T-cell (primary cell): Measurements from ENCODE around the gene L3MBTL4. TPM values are rescaled to one million over a fixed set of nuclear protein-coding genes. Genes with fewer than 3 reads are reported as not detected.
A peak's percentile ranks its signal among the peaks of the same experiment; 100 is the strongest.

ENCODE experiments used
- ATAC-seq, 4 experiments: fragments of 200-7000 bp in 3 of 4; fragments of 150-1000 bp in 1 of 4; cut with Tn5 transposase; replicated peaks in 1 of 4; 1 replicate in 3 of 4; 2 replicates in 1 of 4; pipeline ENCODE4 v1.10.0; 2021; ENCODE audit warnings: moderate library complexity in 3 of 4, mild to moderate bottlenecking in 2 of 4, moderate number of reproducible peaks in 1 of 4
- CTCF ChIA-PET, 2 donors: fragments of 300-600 bp; sonication (Branson Sonifier 250); formaldehyde crosslinking; loops; one replicate each; lab custom pipeline; 2022; ENCODE audit warnings: antibody characterized with exemption in 2 of 2; lab: Charles Lee
- POLR2A ChIA-PET, 2 donors: fragments of 300-600 bp; sonication (Branson Sonifier 250); formaldehyde crosslinking; loops; one replicate each; lab custom pipeline; 2022; ENCODE audit warnings: antibody characterized with exemption in 2 of 2; lab: Charles Lee
- DNase-seq, 35 experiments: peaks; one replicate each; pipeline versions ENCODE4 v3.0.0 to v3.0.0-alpha.2; 2013 to 2023
- H3K27ac ChIP-seq: one replicate; pipeline ENCODE4 v1.5.1; 2013; ENCODE audit warnings: low read length
- H3K27me3 ChIP-seq, 2 experiments: replicated peaks in 1 of 2; 1 replicate in 1 of 2; 2 replicates in 1 of 2; pipeline versions ENCODE4 v1.6.1 to v1.7.0; 2013; ENCODE audit warnings: low read length in 1 of 2, mixed read lengths in 1 of 2; ENCODE audit not compliant: control insufficient read depth in 2 of 2, insufficient read depth in 2 of 2; ENCODE audit errors: extremely low read depth in 1 of 2
- H3K36me3 ChIP-seq, 2 donors: 1 replicate in 1 of 2; 2 replicates in 1 of 2; pipeline versions ENCODE4 v1.6.1 to v1.7.0; 2013; ENCODE audit warnings: low read length in 1 of 2; ENCODE audit not compliant: control insufficient read depth in 2 of 2, insufficient read depth in 1 of 2; ENCODE audit errors: extremely low read depth in 1 of 2
- H3K4me1 ChIP-seq, 2 experiments: 1 replicate in 1 of 2; 2 replicates in 1 of 2; pipeline versions ENCODE4 v1.6.1 to v1.7.0; 2013; ENCODE audit warnings: low read length in 2 of 2, mixed read lengths in 1 of 2; ENCODE audit not compliant: insufficient read depth in 2 of 2, control insufficient read depth in 1 of 2; ENCODE audit errors: extremely low read depth in 1 of 2
- H3K4me3 ChIP-seq, 2 donors: 1 replicate in 1 of 2; 2 replicates in 1 of 2; pipeline versions ENCODE4 v1.5.1 to v1.7.0; 2013; ENCODE audit warnings: mild to moderate bottlenecking in 2 of 2, low read length in 1 of 2, moderate library complexity in 1 of 2; ENCODE audit not compliant: control insufficient read depth in 1 of 2; ENCODE audit errors: extremely low read depth in 1 of 2
- H3K9me3 ChIP-seq: 2 replicates; pipeline ENCODE4 v1.7.0; 2013
- H3K27ac Mint-ChIP-seq, 2 donors: one replicate each; pipeline ENCODE4 v1.8.0; 2020 to 2021; ENCODE audit warnings: mild to moderate bottlenecking in 2 of 2, mixed read lengths in 2 of 2
- H3K27me3 Mint-ChIP-seq, 2 donors: one replicate each; pipeline ENCODE4 v1.8.0; 2021 to 2022; ENCODE audit warnings: mixed read lengths in 2 of 2
- H3K36me3 Mint-ChIP-seq: one replicate; pipeline ENCODE4 v1.8.0; 2021; ENCODE audit warnings: mixed read lengths
- H3K4me1 Mint-ChIP-seq, 3 donors: one replicate each; pipeline ENCODE4 v1.8.0; 2020 to 2022; ENCODE audit warnings: mixed read lengths in 3 of 3, mild to moderate bottlenecking in 1 of 3
- H3K4me3 Mint-ChIP-seq, 3 donors: one replicate each; pipeline ENCODE4 v1.8.0; 2020 to 2022; ENCODE audit warnings: mild to moderate bottlenecking in 3 of 3, mixed read lengths in 3 of 3, moderate library complexity in 3 of 3
- H3K9me3 Mint-ChIP-seq, 3 donors: one replicate each; pipeline ENCODE4 v1.8.0; 2020 to 2022; ENCODE audit warnings: mixed read lengths in 3 of 3
- WGBS: methylation state at CpG from one replicate; pipeline ENCODE4 v1.1.5; 2013; ENCODE audit warnings: missing lambda C conversion rate; ENCODE audit not compliant: insufficient coverage; 5-methylcytosine and 5-hydroxymethylcytosine counted together
- total RNA-seq, 35 experiments: library from RNA in 6 of 35; stranded (reverse) in 6 of 35; fragments of 120-200 nt in 1 of 35; gene quantifications; one replicate each; pipeline versions ENCODE4 v1.2.1 to v1.2.4 and lab custom pipeline; 2013 to 2026

L3MBTL4 gene
- total RNA-seq, 5 donors from 2014 or later (not counting 1 experiment from before 2014, with no cell fraction given): 0.58 to 1.6 (median 0.83) TPM

DNA sequence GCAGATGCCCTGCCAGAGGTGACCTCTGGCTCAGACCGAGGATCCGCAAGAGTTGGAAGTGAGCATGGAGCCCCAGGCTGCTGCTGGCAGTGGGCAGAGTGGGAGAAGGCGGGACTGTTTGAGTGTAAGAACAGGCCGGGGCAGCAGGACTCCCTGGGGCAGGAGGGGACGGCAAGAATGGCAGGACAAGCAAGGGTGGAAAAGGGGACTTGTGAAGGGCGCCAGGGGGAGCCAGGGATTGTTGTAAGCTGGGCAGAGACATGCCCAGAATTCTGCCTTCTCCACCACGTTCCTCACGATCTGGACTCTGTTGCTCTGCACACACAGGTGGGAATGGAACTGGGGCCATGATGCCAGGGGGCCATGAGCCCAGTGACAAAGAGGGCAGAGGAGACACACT is 447.0 kb downstream of the L3MBTL4 start:
- Histone ChIP-seq H3K36me3 (no peaks in the 10 kb centered on the region), H3K27me3 (peaks cover 0 to 2% of the 10 kb centered on the region in 2 experiments), H3K27ac (no peak overlapping the region), H3K4me3 (no peak overlapping the region), H3K4me1 (peaks cover 14 to 21% of the 10 kb centered on the region in 2 experiments), H3K9me3 (no peaks in the 10 kb centered on the region)
- ATAC-seq: no peak
- H3K27me3 Mint-ChIP-seq: peaks cover 0 to 2% of the 10 kb centered on the region in 2 donors
- ChIA-PET POLR2A (no interaction called here), CTCF (no interaction called here)
- H3K4me3 Mint-ChIP-seq: no peak overlapping the region
- no peaks in the 10 kb centered on the region for H3K9me3 Mint-ChIP-seq
- no peak for DNase-seq
- no peaks in the 10 kb centered on the region for H3K36me3 Mint-ChIP-seq
- no peak overlapping the region for H3K27ac Mint-ChIP-seq
- H3K4me1 Mint-ChIP-seq: peaks cover 19 to 52% (median 41%) of the 10 kb centered on the region in 3 donors
- WGBS: 93% methylated on average over 8 of the region's 8 CpGs

DNA sequence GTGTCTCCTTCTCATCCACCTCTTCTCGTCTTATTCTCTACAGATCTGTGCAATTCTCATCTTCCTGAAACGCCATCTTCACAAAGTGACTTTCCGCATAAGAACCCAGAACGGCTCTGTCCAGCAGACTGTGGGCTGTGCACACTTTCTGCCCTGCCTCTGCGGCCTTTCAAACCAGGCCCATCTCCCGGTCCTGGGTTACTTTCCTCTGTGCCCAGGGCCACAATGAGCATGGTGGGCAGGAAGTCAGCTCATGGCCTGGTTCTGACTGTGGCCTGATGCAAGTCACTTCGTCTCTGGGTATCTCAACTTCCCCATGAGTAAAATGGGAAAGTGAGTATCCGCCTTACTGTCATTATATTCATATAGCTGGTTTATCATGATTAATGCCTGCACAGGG is 447.7 kb downstream of the L3MBTL4 start:
- Mint-ChIP-seq H3K9me3 (no peaks in the 10 kb centered on the region), H3K36me3 (no peaks in the 10 kb centered on the region), H3K4me1 (peaks cover 19 to 52% (median 41%) of the 10 kb centered on the region in 3 donors), H3K27ac (no peak overlapping the region), H3K27me3 (peaks cover 0 to 2% of the 10 kb centered on the region in 2 donors), H3K4me3 (no peak overlapping the region)
- Histone ChIP-seq H3K27me3 (peaks cover 0 to 2% of the 10 kb centered on the region in 2 experiments), H3K36me3 (no peaks in the 10 kb centered on the region), H3K9me3 (no peaks in the 10 kb centered on the region), H3K4me1 (peaks cover 14 to 21% of the 10 kb centered on the region in 2 experiments), H3K4me3 (no peak overlapping the region), H3K27ac (no peak overlapping the region)
- no peak for ATAC-seq
- POLR2A ChIA-PET: no interaction called here
- DNase-seq: no peak
- WGBS: 89% methylated on average over 7 of the region's 8 CpGs
- CTCF ChIA-PET: no interaction called here

DNA sequence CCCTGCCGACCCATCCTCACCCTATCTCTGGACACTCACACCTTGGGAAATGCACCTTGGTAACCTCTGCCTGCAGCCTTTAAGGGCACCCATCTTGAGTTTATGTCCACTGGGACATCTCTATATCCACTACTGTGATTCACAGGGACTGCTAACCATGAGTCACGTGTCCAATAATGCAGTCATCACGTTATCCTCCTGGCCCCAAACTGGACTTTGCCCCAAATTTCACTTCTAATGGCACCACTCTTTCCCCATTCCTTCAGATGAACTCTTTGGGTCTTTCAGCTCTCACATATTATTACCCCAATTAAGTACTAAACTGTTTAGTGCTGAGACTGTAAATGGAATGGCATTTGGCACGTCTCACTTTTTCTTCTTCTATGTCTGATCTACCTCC is 448.2 kb downstream of the L3MBTL4 start:
- Mint-ChIP-seq H3K27ac (no peak overlapping the region), H3K4me3 (no peak overlapping the region), H3K27me3 (peaks cover 0 to 2% of the 10 kb centered on the region in 2 donors), H3K4me1 (peaks cover 19 to 52% (median 41%) of the 10 kb centered on the region in 3 donors), H3K9me3 (no peaks in the 10 kb centered on the region), H3K36me3 (no peaks in the 10 kb centered on the region)
- peaks cover 14 to 21% of the 10 kb centered on the region in 2 experiments for H3K4me1 ChIP-seq
- 89% methylated on average over 3 of the region's 4 CpGs for WGBS
- CTCF ChIA-PET: no interaction called here
- H3K36me3 ChIP-seq: no peaks in the 10 kb centered on the region
- ATAC-seq: no peak
- DNase-seq: no peak
- H3K4me3 ChIP-seq: no peak overlapping the region
- no peaks in the 10 kb centered on the region for H3K9me3 ChIP-seq
- H3K27me3 ChIP-seq: peaks cover 0 to 2% of the 10 kb centered on the region in 2 experiments
- no peak overlapping the region for H3K27ac ChIP-seq
- POLR2A ChIA-PET: no interaction called here

DNA sequence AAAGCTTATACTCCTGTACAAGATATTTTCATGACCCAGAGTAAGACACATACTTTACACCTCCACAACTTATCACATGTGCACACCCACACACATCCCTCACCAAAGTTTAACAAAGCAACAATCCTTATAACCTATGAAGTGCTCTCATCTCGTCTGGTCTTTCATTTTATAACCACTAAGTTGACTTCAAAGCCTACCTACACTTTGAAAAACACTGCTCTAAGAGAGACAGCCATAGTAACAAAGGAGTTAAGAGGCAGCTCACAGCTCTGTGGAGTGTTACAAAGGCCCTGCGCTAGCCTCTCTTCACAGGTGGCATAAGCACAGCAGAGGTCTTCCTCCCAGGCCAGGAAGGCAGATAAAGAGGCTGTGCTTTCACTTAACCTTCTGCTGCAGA is 449.7 kb downstream of the L3MBTL4 start:
- H3K36me3 ChIP-seq: no peaks in the 10 kb centered on the region
- H3K4me3 Mint-ChIP-seq: peak overlapping the region in 1 of 3 donors; percentile 55
- no peak overlapping the region for H3K4me3 ChIP-seq
- H3K36me3 Mint-ChIP-seq: no peaks in the 10 kb centered on the region
- peaks cover 16 to 41% (median 35%) of the 10 kb centered on the region in 3 donors for H3K4me1 Mint-ChIP-seq
- H3K27ac ChIP-seq: no peak overlapping the region
- H3K9me3 Mint-ChIP-seq: no peaks in the 10 kb centered on the region
- WGBS: 9% methylated on average over 2 of the region's 2 CpGs
- ChIA-PET CTCF (no interaction called here), POLR2A (no interaction called here)
- H3K4me1 ChIP-seq: peaks cover 8 to 19% of the 10 kb centered on the region in 2 experiments
- H3K27ac Mint-ChIP-seq: peak overlapping the region in 1 of 2 donors; percentile 17
- H3K9me3 ChIP-seq: no peaks in the 10 kb centered on the region
- ATAC-seq: peak in 2 of 4 experiments; percentile 27 to 80
- peaks cover 0 to 2% of the 10 kb centered on the region in 2 donors for H3K27me3 Mint-ChIP-seq
- peaks cover 0 to 2% of the 10 kb centered on the region in 2 experiments for H3K27me3 ChIP-seq
- DNase-seq: peak in 1 of 35 experiments; percentile 11

DNA sequence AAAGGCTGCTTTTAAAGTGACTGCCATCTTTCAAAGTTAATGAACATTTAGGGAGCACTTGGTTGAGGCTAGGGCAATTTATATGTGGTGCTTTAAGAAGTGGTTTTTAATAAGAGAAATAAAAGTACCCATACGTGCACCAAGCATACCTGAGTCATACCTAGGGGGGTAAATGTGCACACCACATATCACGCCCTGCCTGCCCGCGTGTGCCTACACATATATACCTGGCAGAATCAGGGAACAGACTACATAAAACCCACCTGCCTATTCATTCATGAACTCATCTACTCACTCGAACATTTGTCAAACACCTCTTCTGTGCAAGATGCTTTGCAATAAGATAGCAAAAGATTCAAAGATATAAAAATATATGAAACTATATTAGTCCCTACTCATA is 450.1 kb downstream of the L3MBTL4 start:
- Mint-ChIP-seq H3K4me1 (peaks cover 14 to 38% (median 33%) of the 10 kb centered on the region in 3 donors), H3K9me3 (no peaks in the 10 kb centered on the region), H3K4me3 (peak overlapping the region in 1 of 3 donors; percentile 55), H3K36me3 (no peaks in the 10 kb centered on the region), H3K27me3 (peaks cover 0 to 2% of the 10 kb centered on the region in 2 donors), H3K27ac (no peak overlapping the region)
- POLR2A ChIA-PET: no interaction called here
- 83% methylated on average over 1 of the region's 5 CpGs for WGBS
- no peak for DNase-seq
- no peak for ATAC-seq
- Histone ChIP-seq H3K4me3 (no peak overlapping the region), H3K36me3 (no peaks in the 10 kb centered on the region), H3K9me3 (no peaks in the 10 kb centered on the region), H3K27ac (no peak overlapping the region), H3K27me3 (peaks cover 0 to 2% of the 10 kb centered on the region in 2 experiments), H3K4me1 (peaks cover 8 to 16% of the 10 kb centered on the region in 2 experiments)
- CTCF ChIA-PET: no interaction called here

DNA sequence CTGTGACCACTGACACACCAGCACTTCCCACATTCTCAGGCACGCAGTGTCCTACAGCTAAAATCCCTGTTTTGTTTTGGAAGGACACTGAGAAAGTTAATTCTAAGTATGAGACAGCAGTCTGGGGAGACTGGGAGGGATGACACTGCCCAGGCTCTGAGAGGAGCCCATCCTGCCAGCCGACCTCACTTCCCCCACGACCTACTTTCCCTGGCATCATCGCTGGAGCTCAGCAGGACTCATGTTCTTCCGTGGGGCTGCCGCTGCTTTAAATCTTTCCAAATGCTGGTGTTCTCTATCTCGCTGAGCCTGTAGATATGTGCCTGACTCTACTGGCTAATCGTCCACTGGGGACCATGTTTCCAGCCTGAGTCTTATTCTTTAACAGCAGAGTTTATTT is 450.6 kb downstream of the L3MBTL4 start:
- CTCF ChIA-PET: no interaction called here
- ATAC-seq: no peak

More for the DNA sequence above, 450.6 kb downstream of the L3MBTL4 start:
- POLR2A ChIA-PET: no interaction called here
- H3K4me1 ChIP-seq: peaks cover 6 to 11% of the 10 kb centered on the region in 2 experiments
- Mint-ChIP-seq H3K9me3 (no peaks in the 10 kb centered on the region), H3K36me3 (no peaks in the 10 kb centered on the region), H3K4me3 (no peak overlapping the region), H3K27ac (no peak overlapping the region), H3K27me3 (peaks cover 0 to 2% of the 10 kb centered on the region in 2 donors), H3K4me1 (peaks cover 14 to 38% (median 33%) of the 10 kb centered on the region in 3 donors)
- H3K9me3 ChIP-seq: no peaks in the 10 kb centered on the region
- 89% methylated on average over 7 of the region's 8 CpGs for WGBS
- H3K27me3 ChIP-seq: peaks cover 0 to 2% of the 10 kb centered on the region in 2 experiments
- DNase-seq: no peak
- no peak overlapping the region for H3K4me3 ChIP-seq
- H3K36me3 ChIP-seq: no peaks in the 10 kb centered on the region
- no peak overlapping the region for H3K27ac ChIP-seq
